GM21447 (cell line): ENCODE results near the gene EIF4E1B.
"Not testable (repeated sequence)": the region's sequence is repeated elsewhere in the genome, so short reads cannot be mapped to it uniquely, and the experiment has no call there.

Experiments used
- ATAC-seq: cut with Tn5 transposase; IDR thresholded peaks from one replicate; pipeline ENCODE4 v1.9.1; 2021; ENCODE audit not compliant: unreplicated experiment

The EIF4E1B gene

GRCh38 chr5:176629853-176630680 lies at the start of gene EIF4E1B, which contains the start of gene SNCB:
TSS of gene EIF4E1B (plus strand) at chr5:176630675. CDS start at chr5:176642788, 12,113 bp downstream.
TSS of gene SNCB (minus strand) at chr5:176630534. CDS start at chr5:176629654, 880 bp downstream.
- ATAC-seq: peak; percentile 72

DNA sequence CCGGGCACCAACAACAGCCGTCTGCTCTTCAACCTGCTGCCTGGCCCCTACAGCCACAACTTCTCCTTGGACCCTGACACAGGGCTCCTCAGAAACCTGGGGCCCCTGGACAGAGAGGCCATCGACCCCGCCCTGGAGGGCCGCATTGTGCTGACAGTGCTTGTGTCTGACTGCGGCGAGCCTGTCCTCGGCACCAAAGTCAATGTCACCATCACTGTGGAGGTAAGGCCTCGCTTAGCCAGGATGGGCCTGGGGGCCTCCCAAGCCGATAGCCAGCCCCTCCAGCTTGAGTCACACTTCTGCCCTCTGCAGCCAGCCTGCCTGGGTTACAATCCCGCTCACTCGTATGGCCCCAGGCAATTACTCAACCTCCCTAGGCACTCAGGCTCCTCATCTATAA lies 49.1 kb upstream of the EIF4E1B start:
- ATAC-seq: no peak

DNA sequence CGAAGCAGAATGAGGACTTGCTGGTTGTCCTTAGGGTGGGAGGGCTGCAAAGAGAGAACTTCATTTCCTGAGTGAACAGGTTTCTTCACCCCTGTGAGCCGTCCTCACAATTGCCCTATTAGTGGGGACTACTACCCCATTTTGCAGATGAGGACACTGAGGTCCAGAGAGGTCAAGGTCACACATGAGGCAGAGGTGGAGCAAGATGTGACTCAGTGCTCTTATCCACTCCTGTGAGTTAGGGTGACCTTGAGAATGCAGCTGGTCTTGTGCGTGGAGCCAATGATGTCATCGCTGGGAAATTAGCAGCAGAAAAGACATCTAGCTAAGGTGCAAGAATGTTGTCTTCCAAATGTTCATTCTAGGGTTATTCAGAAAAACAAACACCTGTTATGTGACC lies 47.4 kb upstream of the EIF4E1B start:
- no peak for ATAC-seq

GRCh38 chr5:176587398-176587797 lies 43.1 kb upstream of the EIF4E1B start:
- ATAC-seq: no peak

GRCh38 chr5:176588297-176588696 lies 42.2 kb upstream of the EIF4E1B start:
- no peak for ATAC-seq

- ATAC-seq: no peak
These were observed 41.3 kb upstream of the EIF4E1B start for GRCh38 chr5:176589039-176589769.

GRCh38 chr5:176590035-176590717 lies 40.3 kb upstream of the EIF4E1B start:
- no peak for ATAC-seq

- not testable (repeated sequence) for ATAC-seq
These were observed 38.8 kb upstream of the EIF4E1B start for GRCh38 chr5:176591667-176592066.

DNA sequence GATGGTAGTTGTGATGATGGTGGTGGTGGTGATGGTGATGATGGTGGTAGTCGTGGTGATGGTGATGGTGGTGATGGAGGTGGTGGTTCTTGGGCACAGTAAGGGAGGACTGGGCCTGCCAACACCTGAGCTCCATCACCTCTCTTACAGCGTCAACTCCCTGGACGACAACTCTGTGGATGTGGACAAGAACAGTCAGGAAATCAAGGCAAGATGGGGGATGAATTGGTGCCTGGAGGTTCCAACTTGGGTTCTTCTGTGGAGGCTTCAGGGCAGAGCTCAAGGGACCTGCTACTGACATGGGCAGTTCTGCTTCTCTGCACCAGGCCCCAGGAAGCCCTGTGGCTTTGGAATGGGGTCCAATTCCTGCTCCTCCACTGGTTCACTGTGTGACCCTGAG lies 37.9 kb upstream of the EIF4E1B start:
- ATAC-seq: no peak

- ATAC-seq: no peak
These were observed 37.1 kb upstream of the EIF4E1B start for GRCh38 chr5:176593273-176593869.

DNA sequence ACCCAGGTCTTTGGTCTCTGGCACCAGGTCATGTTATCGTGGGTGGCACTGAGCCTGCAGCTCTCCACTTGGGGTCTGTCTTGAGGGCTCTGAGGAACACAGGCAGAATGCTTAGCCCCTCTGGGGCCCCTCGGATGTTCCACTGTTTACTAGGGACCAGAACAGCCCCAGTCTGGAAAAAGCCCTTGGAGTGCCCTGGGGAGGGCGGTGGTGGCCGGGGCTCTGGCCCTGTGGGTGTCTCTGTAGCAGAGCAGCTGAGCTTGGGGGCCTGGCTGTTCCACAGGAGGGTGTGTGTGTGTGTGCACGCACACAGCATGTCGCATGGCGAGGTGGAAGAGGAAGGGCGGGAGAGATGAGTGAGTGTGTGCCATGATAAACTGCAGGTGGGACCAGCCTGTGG lies 35.9 kb upstream of the EIF4E1B start:
- ATAC-seq: no peak

- ATAC-seq: no peak
These were observed 35.0 kb upstream of the EIF4E1B start for GRCh38 chr5:176595386-176595943.

GRCh38 chr5:176596069-176596644 lies 34.3 kb upstream of the EIF4E1B start:
- ATAC-seq: no peak

GRCh38 chr5:176596689-176597416 lies 33.6 kb upstream of the EIF4E1B start:
- peak; percentile 58 for ATAC-seq

DNA sequence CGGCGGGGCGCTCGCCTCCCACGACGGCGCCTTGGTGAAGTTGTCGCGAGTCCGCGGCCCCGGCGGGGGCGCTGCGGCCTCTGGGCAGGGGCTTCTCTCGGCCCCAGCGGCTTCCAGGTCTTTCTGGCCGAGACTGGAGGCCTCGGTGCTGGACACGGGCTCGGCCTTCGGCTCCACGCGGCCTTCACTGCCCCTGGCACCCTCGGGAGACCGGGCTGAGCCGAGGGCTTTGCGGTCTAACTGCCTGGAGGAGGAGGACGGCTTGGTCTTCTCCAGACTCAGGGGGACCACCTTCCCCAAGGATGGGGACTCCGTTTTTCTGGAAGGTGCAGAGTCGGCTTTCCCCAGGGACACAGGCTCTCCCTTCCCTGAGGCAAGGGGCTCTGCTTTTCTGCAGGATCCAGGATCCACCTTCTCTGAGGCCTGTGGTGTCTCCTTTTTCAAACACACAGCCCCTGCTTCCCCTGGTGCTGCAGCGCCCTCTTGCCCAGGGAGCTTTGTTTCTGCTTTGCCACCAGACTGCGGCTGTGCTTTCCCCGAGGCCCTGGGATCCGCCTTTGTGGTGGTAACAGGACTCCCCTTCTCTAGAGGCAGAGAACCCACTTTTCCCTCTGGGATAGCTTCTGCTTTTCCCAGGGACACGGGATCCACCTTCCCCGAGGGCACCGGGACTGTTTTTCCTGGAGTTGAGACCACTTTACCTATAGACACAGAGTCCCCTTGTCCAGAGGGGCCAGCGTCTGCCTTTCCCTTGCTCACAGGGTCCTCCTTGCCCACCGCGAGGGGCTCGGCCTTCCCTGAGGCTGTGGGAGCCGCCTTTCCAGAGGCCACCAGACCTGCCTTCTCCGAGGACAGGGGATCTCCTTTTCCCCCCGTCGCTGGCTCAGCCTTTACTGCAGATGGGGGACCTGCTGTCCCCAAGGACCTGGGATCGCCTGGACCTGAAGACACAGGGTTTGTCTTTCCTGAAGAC lies 32.8 kb upstream of the EIF4E1B start:
- ATAC-seq: no peak

GRCh38 chr5:176599749-176600430 lies 30.6 kb upstream of the EIF4E1B start:
- not testable (repeated sequence) for ATAC-seq

- no peak for ATAC-seq
These were observed 28.5 kb upstream of the EIF4E1B start for GRCh38 chr5:176601901-176602482.

DNA sequence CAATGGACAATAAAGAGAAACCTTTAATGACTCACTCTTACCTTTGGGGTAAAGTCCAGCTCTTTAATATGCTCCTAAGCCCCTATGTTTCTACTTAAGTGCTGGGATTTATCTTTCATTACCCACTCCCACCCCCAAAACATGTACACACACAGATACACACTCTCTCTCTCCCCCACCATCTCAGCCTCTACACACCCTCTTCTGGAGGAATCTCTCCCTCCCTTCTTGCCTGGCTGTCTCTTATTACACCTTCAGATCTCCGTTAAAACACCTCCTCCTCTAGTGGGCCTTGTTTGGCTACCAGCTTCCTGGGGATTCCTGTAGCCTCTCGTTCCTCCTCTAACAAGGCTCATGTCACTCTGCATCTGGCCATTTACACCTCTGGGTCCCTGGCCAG lies 27.4 kb upstream of the EIF4E1B start:
- ATAC-seq: no peak
